T-helper 2 cell treated with Interferon-gamma antibody and Interleukin-4, amounts not matched to agents 5 μg/mL and 100 μg/mL, for 36 hours (primary cell): ENCODE results near the gene CD82.
A peak's percentile ranks its signal among the peaks of the same experiment; 100 is the strongest.

Source experiments
- DNase-seq: peaks from one replicate; pipeline ENCODE4 v3.0.0; 2021; ENCODE audit warnings: low spot score
- H3K27ac Mint-ChIP-seq: one replicate; pipeline ENCODE4 v1.8.0; 2021; ENCODE audit warnings: mild to moderate bottlenecking, mixed read lengths
- H3K27me3 Mint-ChIP-seq: one replicate; pipeline ENCODE4 v1.8.0; 2021; ENCODE audit warnings: low read depth, mixed read lengths
- H3K36me3 Mint-ChIP-seq: one replicate; pipeline ENCODE4 v1.8.0; 2021; ENCODE audit warnings: low read depth, mixed read lengths
- H3K4me1 Mint-ChIP-seq: one replicate; pipeline ENCODE4 v1.8.0; 2021; ENCODE audit warnings: low read depth, mixed read lengths
- H3K4me3 Mint-ChIP-seq: one replicate; pipeline ENCODE4 v1.8.0; 2022; ENCODE audit warnings: mild to moderate bottlenecking, moderate library complexity, mixed read lengths
- H3K9me3 Mint-ChIP-seq: one replicate; pipeline ENCODE4 v1.8.0; 2021; ENCODE audit warnings: mixed read lengths

The CD82 gene

GRCh38 chr11:44528581-44528980 is 36.9 kb upstream of the CD82 start:
- peaks cover 34% of the 10 kb centered on the region for H3K4me1 Mint-ChIP-seq
- peak overlapping the region; percentile 23 for H3K27ac Mint-ChIP-seq
- no peak for DNase-seq
- no peaks in the 10 kb centered on the region for H3K9me3 Mint-ChIP-seq
- no peaks in the 10 kb centered on the region for H3K27me3 Mint-ChIP-seq
- no peak overlapping the region for H3K4me3 Mint-ChIP-seq
- H3K36me3 Mint-ChIP-seq: no peaks in the 10 kb centered on the region

GRCh38 chr11:44529895-44530412 is 35.5 kb upstream of the CD82 start:
- no peaks in the 10 kb centered on the region for H3K9me3 Mint-ChIP-seq
- no peaks in the 10 kb centered on the region for H3K27me3 Mint-ChIP-seq
- H3K27ac Mint-ChIP-seq: peak overlapping the region; percentile 94
- H3K4me3 Mint-ChIP-seq: peak overlapping the region; percentile 71
- peaks cover 31% of the 10 kb centered on the region for H3K4me1 Mint-ChIP-seq
- no peaks in the 10 kb centered on the region for H3K36me3 Mint-ChIP-seq
- no peak for DNase-seq

GRCh38 chr11:44530413-44531115 is 34.9 kb upstream of the CD82 start:
- Mint-ChIP-seq H3K4me1 (peaks cover 31% of the 10 kb centered on the region), H3K4me3 (peak overlapping the region; percentile 71), H3K36me3 (no peaks in the 10 kb centered on the region), H3K27ac (peak overlapping the region; percentile 94), H3K27me3 (no peaks in the 10 kb centered on the region), H3K9me3 (no peaks in the 10 kb centered on the region)
- DNase-seq: peak; percentile 66

- Mint-ChIP-seq H3K4me3 (no peak overlapping the region), H3K27ac (peak overlapping the region; percentile 85), H3K9me3 (no peaks in the 10 kb centered on the region), H3K27me3 (no peaks in the 10 kb centered on the region), H3K36me3 (no peaks in the 10 kb centered on the region), H3K4me1 (peaks cover 31% of the 10 kb centered on the region)
- DNase-seq: no peak
Measured at GRCh38 chr11:44531116-44531504, 34.4 kb upstream of the CD82 start.

- peak overlapping the region; percentile 85 for H3K27ac Mint-ChIP-seq
- no peak for DNase-seq
- no peak overlapping the region for H3K4me3 Mint-ChIP-seq
- H3K36me3 Mint-ChIP-seq: no peaks in the 10 kb centered on the region
- no peaks in the 10 kb centered on the region for H3K27me3 Mint-ChIP-seq
- peaks cover 31% of the 10 kb centered on the region for H3K4me1 Mint-ChIP-seq
- H3K9me3 Mint-ChIP-seq: no peaks in the 10 kb centered on the region
Measured at GRCh38 chr11:44531636-44532035, 33.8 kb upstream of the CD82 start.

- H3K9me3 Mint-ChIP-seq: no peaks in the 10 kb centered on the region
- no peaks in the 10 kb centered on the region for H3K27me3 Mint-ChIP-seq
- no peak for DNase-seq
- H3K4me3 Mint-ChIP-seq: no peak overlapping the region
- H3K36me3 Mint-ChIP-seq: no peaks in the 10 kb centered on the region
- no peak overlapping the region for H3K27ac Mint-ChIP-seq
- H3K4me1 Mint-ChIP-seq: peaks cover 25% of the 10 kb centered on the region
Measured at GRCh38 chr11:44532809-44533208, 32.7 kb upstream of the CD82 start.

GRCh38 chr11:44533921-44534711 is 31.3 kb upstream of the CD82 start:
- H3K27ac Mint-ChIP-seq: no peak overlapping the region
- H3K36me3 Mint-ChIP-seq: no peaks in the 10 kb centered on the region
- H3K4me1 Mint-ChIP-seq: peaks cover 23% of the 10 kb centered on the region
- no peaks in the 10 kb centered on the region for H3K9me3 Mint-ChIP-seq
- H3K4me3 Mint-ChIP-seq: no peak overlapping the region
- H3K27me3 Mint-ChIP-seq: no peaks in the 10 kb centered on the region
- DNase-seq: no peak

GRCh38 chr11:44535191-44535980 is 30.1 kb upstream of the CD82 start:
- no peak for DNase-seq
- no peaks in the 10 kb centered on the region for H3K27me3 Mint-ChIP-seq
- H3K9me3 Mint-ChIP-seq: no peaks in the 10 kb centered on the region
- H3K36me3 Mint-ChIP-seq: no peaks in the 10 kb centered on the region
- peaks cover 14% of the 10 kb centered on the region for H3K4me1 Mint-ChIP-seq
- no peak overlapping the region for H3K27ac Mint-ChIP-seq
- H3K4me3 Mint-ChIP-seq: no peak overlapping the region

GRCh38 chr11:44536788-44537516 is 28.5 kb upstream of the CD82 start:
- peaks cover 3% of the 10 kb centered on the region for H3K4me1 Mint-ChIP-seq
- H3K27me3 Mint-ChIP-seq: no peaks in the 10 kb centered on the region
- DNase-seq: no peak
- no peaks in the 10 kb centered on the region for H3K36me3 Mint-ChIP-seq
- H3K9me3 Mint-ChIP-seq: no peaks in the 10 kb centered on the region
- H3K4me3 Mint-ChIP-seq: no peak overlapping the region
- H3K27ac Mint-ChIP-seq: no peak overlapping the region

GRCh38 chr11:44537679-44538078 is 27.8 kb upstream of the CD82 start:
- Mint-ChIP-seq H3K4me1 (no peaks in the 10 kb centered on the region), H3K4me3 (no peak overlapping the region), H3K9me3 (no peaks in the 10 kb centered on the region), H3K27ac (no peak overlapping the region), H3K27me3 (no peaks in the 10 kb centered on the region), H3K36me3 (no peaks in the 10 kb centered on the region)
- no peak for DNase-seq

GRCh38 chr11:44538375-44539054 is 26.9 kb upstream of the CD82 start:
- DNase-seq: peak; percentile 69
- Mint-ChIP-seq H3K27ac (no peak overlapping the region), H3K9me3 (no peaks in the 10 kb centered on the region), H3K4me1 (no peaks in the 10 kb centered on the region), H3K36me3 (no peaks in the 10 kb centered on the region), H3K27me3 (no peaks in the 10 kb centered on the region), H3K4me3 (no peak overlapping the region)

- DNase-seq: no peak
- Mint-ChIP-seq H3K27me3 (no peaks in the 10 kb centered on the region), H3K36me3 (no peaks in the 10 kb centered on the region), H3K4me1 (no peaks in the 10 kb centered on the region), H3K27ac (no peak overlapping the region), H3K9me3 (no peaks in the 10 kb centered on the region), H3K4me3 (no peak overlapping the region)
Measured at GRCh38 chr11:44539971-44540370, 25.5 kb upstream of the CD82 start.

GRCh38 chr11:44540667-44541066 is 24.8 kb upstream of the CD82 start:
- H3K27me3 Mint-ChIP-seq: no peaks in the 10 kb centered on the region
- no peak overlapping the region for H3K4me3 Mint-ChIP-seq
- DNase-seq: no peak
- no peaks in the 10 kb centered on the region for H3K9me3 Mint-ChIP-seq
- no peaks in the 10 kb centered on the region for H3K4me1 Mint-ChIP-seq
- H3K36me3 Mint-ChIP-seq: no peaks in the 10 kb centered on the region
- no peak overlapping the region for H3K27ac Mint-ChIP-seq
